ENCODE data around the gene SQSTM1.

- TF ChIP-seq POLR2AphosphoS5 (IDR thresholded peaks at IDR 0.05; ENCODE audit: low read depth, low read length), result 0 out of 2 replicates have a peak, but pooled peaks have one; percentile 1
- no peak for TF ChIP-seq CTCF (IDR thresholded peaks at IDR 0.05)
Measured at GRCh38 chr5:179822444-179822990, 1.8 kb downstream of the SQSTM1 start.

Measured in Panc1 (cell line).